Lung (tissue), 12 donors: Measurements from ENCODE around the gene ERGIC1. TPM values are rescaled to one million over a fixed set of nuclear protein-coding genes. Genes with fewer than 3 reads are reported as not detected.

Experiments
- ATAC-seq: fragments of 200-7000 bp; cut with Tn5 transposase; one replicate; pipeline ENCODE4 v1.9.1; 2020; ENCODE audit warnings: moderate number of reproducible peaks; ENCODE audit not compliant: insufficient read depth, low FRiP score
- DNase-seq, 3 donors: peaks; one replicate each; pipeline ENCODE4 v3.0.0-alpha.2; 2013 to 2017
- H3K27ac ChIP-seq, 2 donors: one replicate each; pipeline ENCODE4 v1.5.1; 2013; ENCODE audit warnings: mild to moderate bottlenecking in 2 of 2, moderate library complexity in 2 of 2, control low read depth in 1 of 2, inconsistent platforms in 1 of 2, low read depth in 1 of 2, low read length in 1 of 2
- H3K27me3 ChIP-seq, 3 donors: one replicate each; pipeline ENCODE4 v1.5.1; 2013; ENCODE audit warnings: low read length in 2 of 3; ENCODE audit not compliant: control insufficient read depth in 3 of 3, insufficient read depth in 3 of 3
- H3K36me3 ChIP-seq, 4 donors: one replicate each; pipeline ENCODE4 v1.5.1; 2013; ENCODE audit warnings: low read length in 4 of 4, mild to moderate bottlenecking in 1 of 4, moderate library complexity in 1 of 4; ENCODE audit not compliant: control insufficient read depth in 4 of 4, insufficient read depth in 4 of 4
- H3K4me1 ChIP-seq, 5 donors: one replicate each; pipeline ENCODE4 v1.5.1; 2013; ENCODE audit warnings: low read length in 5 of 5, mild to moderate bottlenecking in 2 of 5, moderate library complexity in 1 of 5; ENCODE audit not compliant: control insufficient read depth in 5 of 5, insufficient read depth in 5 of 5
- H3K4me3 ChIP-seq: one replicate; pipeline ENCODE4 v1.5.1; 2013; ENCODE audit warnings: mild to moderate bottlenecking, control low read depth, moderate library complexity
- H3K9ac ChIP-seq, 2 donors: one replicate each; pipeline ENCODE4 v1.5.1; 2013; ENCODE audit warnings: low read length in 2 of 2, control low read depth in 1 of 2; ENCODE audit not compliant: insufficient read depth in 1 of 2
- H3K9me3 ChIP-seq, 4 donors: one replicate each; pipeline ENCODE4 v1.5.1; 2013; ENCODE audit warnings: low read length in 3 of 4, mild to moderate bottlenecking in 1 of 4, moderate library complexity in 1 of 4; ENCODE audit not compliant: control insufficient read depth in 4 of 4, insufficient read depth in 3 of 4
- CTCF ChIP-seq: IDR thresholded peaks from 2 replicates; pipeline ENCODE4 v1.5.1; 2012; ENCODE audit warnings: mild to moderate bottlenecking; ENCODE audit errors: control extremely low read depth, extremely low read depth
- WGBS, 2 donors: extraction: QIAGEN DNeasy Blood & Tissue Kit; methylation state at CpG; one replicate each; pipeline ENCODE4 v1.1.7; 2013; 5-methylcytosine and 5-hydroxymethylcytosine counted together
- polyA plus RNA-seq, 2 donors: library from polyadenylated mRNA; stranded (reverse); fragments of 200-250 nt; gene quantifications; one replicate each; pipeline ENCODE4 v1.2.1, GENCODE V29; 2013
- total RNA-seq, 2 donors: library from RNA; depleted of rRNA in 1 of 2; stranded (reverse); fragments of >200 nt in 1 of 2; gene quantifications; one replicate each; pipeline ENCODE4 v1.2.1, GENCODE V29; 2014 to 2021
- donor health status: control.
- donor health status: control.
- donor health status: Bipolar disorder and iron deficiency.
- donor health status: healthy.
- donor health status: DM: yes; HTN: yes; CAD: no.

ERGIC1 gene
- total and polyA plus RNA-seq, 4 donors, result 62.2 to 215 (median 163) TPM

GRCh38 chr5:172919525-172920446, 85.7 kb downstream of the ERGIC1 start:
- ATAC-seq, result no peak
- H3K4me1 ChIP-seq, result peaks cover 0 to 8% (median 3%) of the 10 kb centered on the region in 5 donors
- H3K36me3 ChIP-seq, result peaks cover 0 to 42% (median 21%) of the 10 kb centered on the region in 4 donors
- H3K27me3 ChIP-seq, result no peaks in the 10 kb centered on the region
- no peaks in the 10 kb centered on the region for H3K9me3 ChIP-seq
- TF ChIP-seq CTCF, result no peak
- peak in 2 of 3 donors; percentile 36 to 47 for DNase-seq
- no peak overlapping the region for H3K9ac ChIP-seq
- H3K27ac ChIP-seq, result no peak overlapping the region
- WGBS, 2 donors, result 83 to 87% methylated on average over 16 of the region's 16 CpGs
- no peak overlapping the region for H3K4me3 ChIP-seq

- Histone ChIP-seq H3K4me3 (no peak overlapping the region), H3K9ac (no peak overlapping the region), H3K9me3 (no peaks in the 10 kb centered on the region), H3K27me3 (no peaks in the 10 kb centered on the region), H3K27ac (no peak overlapping the region), H3K36me3 (peaks cover 0 to 37% (median 20%) of the 10 kb centered on the region in 4 donors), H3K4me1 (peaks cover 0 to 8% (median 3%) of the 10 kb centered on the region in 5 donors)
- DNase-seq, result no peak
- ATAC-seq, result no peak
- 85 to 90% methylated on average over 13 of the region's 13 CpGs for WGBS, 2 donors
- no peak for TF ChIP-seq CTCF
Observed at GRCh38 chr5:172920447-172920849, 86.4 kb downstream of the ERGIC1 start.

GRCh38 chr5:172920995-172921394, 86.9 kb downstream of the ERGIC1 start:
- TF ChIP-seq CTCF, result no peak
- Histone ChIP-seq H3K9ac (no peak overlapping the region), H3K27ac (no peak overlapping the region), H3K27me3 (no peaks in the 10 kb centered on the region), H3K9me3 (no peaks in the 10 kb centered on the region), H3K4me3 (no peak overlapping the region), H3K4me1 (peaks cover 0 to 8% (median 4%) of the 10 kb centered on the region in 5 donors), H3K36me3 (peaks cover 0 to 32% (median 16%) of the 10 kb centered on the region in 4 donors)
- DNase-seq (no peak), ATAC-seq (no peak)
- 92 to 97% methylated on average over 12 of the region's 12 CpGs for WGBS, 2 donors
